Testis (tissue), 2 donors: Measurements from ENCODE around the gene ROBO4.

ENCODE experiments used
- POLR2A ChIP-seq: fragments of 450-650 bp; IDR thresholded peaks from one replicate; pipeline ENCODE4 v1.6.1; 2017; ENCODE audit warnings: antibody characterized with exemption, mild to moderate bottlenecking, moderate library complexity
- TF ChIP-seq, protein P1 (sequence below), 3 experiments: fragments of 450-650 bp in 2 of 3; fragments of 200-600 bp in 1 of 3; sonication (generic) in 1 of 3; IDR thresholded peaks; one replicate each; pipeline ENCODE4 v1.5.1; 2016 to 2019; ENCODE audit warnings: antibody characterized with exemption in 3 of 3, mild to moderate bottlenecking in 2 of 3, moderate library complexity in 1 of 3

DNA sequence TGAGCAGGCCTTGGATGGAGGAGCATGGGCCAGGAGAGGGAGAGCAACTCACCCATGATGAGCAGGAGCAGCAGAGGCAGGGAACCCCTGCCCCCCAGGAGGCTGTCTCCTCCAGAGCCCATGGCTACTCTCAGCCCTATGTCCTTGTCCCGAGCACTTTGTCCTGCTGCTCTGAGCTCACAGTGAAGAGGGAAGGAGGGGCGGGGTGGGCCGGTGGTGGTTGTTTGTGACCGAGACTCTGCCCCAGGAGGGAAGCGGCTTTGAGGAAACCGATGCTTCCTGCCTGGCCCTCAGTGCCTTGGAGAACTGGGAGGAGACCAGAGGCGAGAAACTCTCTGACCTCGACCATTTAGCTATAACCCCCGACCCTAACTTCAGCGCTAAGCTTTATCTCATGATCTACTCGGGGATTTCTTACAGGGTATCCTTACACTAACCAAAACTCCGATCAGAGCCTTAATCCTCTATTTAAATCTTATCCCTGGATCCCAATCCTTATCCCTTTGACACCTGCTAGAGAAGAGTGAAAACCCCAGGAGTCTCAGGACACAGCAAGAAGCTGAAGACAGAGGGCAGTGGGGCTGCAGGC lies at the start of gene ROBO4:
- TF ChIP-seq, protein P1, sequence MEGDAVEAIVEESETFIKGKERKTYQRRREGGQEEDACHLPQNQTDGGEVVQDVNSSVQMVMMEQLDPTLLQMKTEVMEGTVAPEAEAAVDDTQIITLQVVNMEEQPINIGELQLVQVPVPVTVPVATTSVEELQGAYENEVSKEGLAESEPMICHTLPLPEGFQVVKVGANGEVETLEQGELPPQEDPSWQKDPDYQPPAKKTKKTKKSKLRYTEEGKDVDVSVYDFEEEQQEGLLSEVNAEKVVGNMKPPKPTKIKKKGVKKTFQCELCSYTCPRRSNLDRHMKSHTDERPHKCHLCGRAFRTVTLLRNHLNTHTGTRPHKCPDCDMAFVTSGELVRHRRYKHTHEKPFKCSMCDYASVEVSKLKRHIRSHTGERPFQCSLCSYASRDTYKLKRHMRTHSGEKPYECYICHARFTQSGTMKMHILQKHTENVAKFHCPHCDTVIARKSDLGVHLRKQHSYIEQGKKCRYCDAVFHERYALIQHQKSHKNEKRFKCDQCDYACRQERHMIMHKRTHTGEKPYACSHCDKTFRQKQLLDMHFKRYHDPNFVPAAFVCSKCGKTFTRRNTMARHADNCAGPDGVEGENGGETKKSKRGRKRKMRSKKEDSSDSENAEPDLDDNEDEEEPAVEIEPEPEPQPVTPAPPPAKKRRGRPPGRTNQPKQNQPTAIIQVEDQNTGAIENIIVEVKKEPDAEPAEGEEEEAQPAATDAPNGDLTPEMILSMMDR (IDR thresholded peaks at IDR 0.05), result no peak
- no peak for TF ChIP-seq POLR2A
